ENCODE results near the gene TAS1R3.
A peak's percentile ranks its signal among the peaks of the same experiment; 100 is the strongest.
"Not testable (repeated sequence)": the region's sequence is repeated elsewhere in the genome, so short reads cannot be mapped to it uniquely, and the experiment has no call there.

Gene TAS1R3

DNA sequence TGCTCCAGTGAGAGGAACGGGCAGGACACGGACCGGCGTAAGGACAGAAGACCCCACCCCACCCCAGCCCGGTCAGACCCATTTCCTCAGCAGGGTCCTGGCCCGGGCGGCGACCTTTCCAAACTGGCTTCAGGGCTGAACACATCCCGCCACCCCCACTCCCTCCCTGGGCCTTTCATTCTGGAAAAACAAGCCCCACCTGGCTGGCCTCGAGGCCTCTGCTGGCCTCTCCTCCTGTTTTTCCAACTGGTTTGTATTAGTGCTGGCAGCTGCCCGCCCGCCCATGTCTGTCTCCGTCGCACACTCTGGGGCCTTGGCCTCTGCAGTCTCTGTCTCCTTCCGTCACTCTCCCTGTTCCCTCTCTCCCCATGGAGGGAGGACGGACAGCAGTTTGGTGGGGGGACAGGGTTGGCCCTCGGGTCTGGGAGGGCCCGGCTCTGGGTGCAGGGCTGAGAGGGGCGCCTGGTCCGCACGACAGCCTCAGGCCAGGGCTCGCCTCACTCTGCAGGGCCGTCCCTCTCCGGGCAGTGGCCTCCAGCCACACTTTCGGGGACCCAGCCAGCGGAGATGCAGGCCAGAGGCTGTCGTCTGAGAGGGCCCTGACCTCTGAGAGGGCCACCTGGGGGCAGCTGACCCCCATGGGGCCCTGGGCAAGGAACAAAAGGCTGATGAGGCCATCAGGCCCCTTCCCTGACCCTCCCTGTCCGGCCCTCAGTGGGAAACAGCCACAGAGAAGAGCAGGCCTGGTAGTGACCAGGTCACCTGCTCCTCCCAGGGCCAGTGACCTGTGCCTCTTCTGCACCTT lies 28.8 kb downstream of the TAS1R3 start:
- Histone ChIP-seq H3K27ac (peak overlapping the region in 20 of 21 experiments; percentile 54 to 97 (median 84)), H3K4me3 (peak overlapping the region in 1 of 7 experiments; percentile 4)

DNA sequence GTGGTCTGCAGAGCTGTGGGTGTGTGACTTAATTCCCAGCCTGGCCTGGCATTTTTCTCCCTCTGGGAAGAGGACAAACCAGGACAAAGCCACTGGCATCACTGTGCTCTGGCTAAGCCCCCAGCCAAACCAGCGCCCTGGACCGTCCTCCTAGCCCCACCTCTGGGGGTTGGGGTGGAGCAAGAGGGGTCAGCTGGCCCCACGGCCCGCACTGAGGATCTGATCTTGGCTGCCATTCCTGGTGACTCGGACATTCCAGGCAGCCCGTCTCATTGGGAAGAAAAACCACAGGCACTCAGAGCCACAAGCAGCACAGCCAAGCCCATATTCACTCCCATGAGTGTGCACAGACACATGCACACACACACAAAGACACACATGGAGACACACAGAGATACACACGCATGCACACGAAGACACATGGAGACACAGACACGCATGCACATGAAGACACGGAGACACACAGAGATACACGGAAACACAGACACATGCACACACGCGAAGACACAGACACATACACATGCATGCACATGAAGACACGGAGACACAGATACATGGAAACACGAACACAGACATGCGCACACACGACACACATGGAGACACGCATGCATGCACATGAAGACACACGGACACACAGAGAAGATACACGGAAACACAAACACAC lies 29.6 kb downstream of the TAS1R3 start:
- peak overlapping the region in 20 of 21 experiments; percentile 54 to 97 (median 84) for H3K27ac ChIP-seq

DNA sequence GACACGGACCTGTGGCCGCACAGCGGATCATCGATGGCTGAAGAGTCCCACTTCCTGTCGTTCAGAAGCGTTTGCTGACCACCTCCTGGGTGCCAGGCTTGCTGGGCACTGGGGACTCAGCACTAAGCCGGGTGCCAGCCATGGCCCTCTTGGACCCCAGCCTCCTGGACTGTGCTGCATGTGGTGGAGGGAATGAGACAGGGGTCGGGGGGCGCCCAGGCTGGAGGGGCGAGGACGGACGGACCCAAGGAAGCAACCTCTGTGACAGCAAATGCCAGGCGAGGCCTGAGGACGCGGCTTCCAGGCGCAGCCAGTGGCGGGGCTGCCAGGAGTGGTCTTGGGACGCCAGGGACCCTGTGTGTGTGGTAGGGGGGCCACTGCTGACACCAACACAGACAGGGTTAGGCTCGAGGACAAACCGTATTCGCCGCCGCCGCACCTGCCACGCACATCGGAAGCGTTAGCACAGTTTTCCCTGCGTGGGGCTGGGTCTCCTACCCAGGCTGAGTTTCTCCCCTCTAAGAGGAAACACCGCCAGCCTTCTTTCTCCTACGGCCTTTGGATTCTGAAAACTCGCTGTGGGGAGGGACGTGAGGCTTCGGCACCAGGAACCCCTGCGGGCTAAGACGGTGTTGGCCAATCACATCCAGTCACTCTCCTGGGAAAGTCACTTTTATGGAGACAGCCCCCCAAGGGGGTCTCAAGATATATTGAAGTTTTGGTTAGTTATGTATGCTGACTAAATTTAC lies 30.3 kb downstream of the TAS1R3 start:
- peak overlapping the region in 18 of 21 experiments; percentile 3 to 92 (median 70) for H3K27ac ChIP-seq
- H3K4me3 ChIP-seq, result no peak overlapping the region

More for the DNA sequence above, 29.6 kb downstream of the TAS1R3 start:
- no peak overlapping the region for H3K4me3 ChIP-seq

DNA sequence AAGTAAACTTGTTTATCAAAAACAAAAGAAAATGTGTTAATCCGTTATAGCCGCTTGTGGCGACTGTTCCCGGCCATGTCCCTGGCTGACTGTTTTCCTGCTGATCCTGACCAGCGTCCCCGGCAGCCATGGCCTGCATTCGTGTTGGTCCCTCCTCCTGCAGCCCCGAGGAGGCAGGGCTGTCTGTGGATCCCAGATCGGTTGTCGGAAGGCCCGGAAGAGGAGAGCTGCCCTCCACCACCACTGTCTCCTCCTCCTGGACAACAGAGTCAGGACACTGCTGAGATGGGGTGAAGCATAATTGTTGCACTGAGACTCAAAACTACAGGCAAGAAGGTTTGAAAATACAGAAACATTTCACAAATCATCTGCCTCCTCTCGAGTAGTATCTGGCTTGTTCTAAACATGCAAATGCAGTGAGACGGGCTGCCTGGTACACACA lies 30.9 kb downstream of the TAS1R3 start:
- no peak overlapping the region for H3K4me3 ChIP-seq
- H3K27ac ChIP-seq, result peak overlapping the region in 16 of 21 experiments; percentile 3 to 92 (median 72)

DNA sequence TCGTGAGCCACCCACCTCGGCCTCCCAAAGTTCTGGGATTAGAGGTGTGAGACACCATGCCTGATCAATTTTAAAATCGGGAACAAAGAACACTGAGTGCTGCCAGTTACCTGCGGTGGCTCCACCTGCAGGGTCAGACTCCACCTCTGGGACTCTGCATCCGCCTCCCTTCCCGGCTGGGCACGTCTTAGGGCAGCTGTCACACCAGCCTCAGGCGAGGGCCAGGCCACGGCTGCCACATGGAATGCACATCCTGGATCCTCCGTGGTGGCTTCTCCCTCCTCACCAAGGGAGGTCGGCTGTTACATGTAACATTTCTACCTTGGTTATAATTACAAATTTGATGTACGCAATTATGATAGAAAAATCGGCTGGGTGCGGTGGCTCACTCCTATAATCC lies 33.2 kb downstream of the TAS1R3 start:
- H3K27ac ChIP-seq, result no peak overlapping the region
- H3K4me3 ChIP-seq, result no peak overlapping the region

DNA sequence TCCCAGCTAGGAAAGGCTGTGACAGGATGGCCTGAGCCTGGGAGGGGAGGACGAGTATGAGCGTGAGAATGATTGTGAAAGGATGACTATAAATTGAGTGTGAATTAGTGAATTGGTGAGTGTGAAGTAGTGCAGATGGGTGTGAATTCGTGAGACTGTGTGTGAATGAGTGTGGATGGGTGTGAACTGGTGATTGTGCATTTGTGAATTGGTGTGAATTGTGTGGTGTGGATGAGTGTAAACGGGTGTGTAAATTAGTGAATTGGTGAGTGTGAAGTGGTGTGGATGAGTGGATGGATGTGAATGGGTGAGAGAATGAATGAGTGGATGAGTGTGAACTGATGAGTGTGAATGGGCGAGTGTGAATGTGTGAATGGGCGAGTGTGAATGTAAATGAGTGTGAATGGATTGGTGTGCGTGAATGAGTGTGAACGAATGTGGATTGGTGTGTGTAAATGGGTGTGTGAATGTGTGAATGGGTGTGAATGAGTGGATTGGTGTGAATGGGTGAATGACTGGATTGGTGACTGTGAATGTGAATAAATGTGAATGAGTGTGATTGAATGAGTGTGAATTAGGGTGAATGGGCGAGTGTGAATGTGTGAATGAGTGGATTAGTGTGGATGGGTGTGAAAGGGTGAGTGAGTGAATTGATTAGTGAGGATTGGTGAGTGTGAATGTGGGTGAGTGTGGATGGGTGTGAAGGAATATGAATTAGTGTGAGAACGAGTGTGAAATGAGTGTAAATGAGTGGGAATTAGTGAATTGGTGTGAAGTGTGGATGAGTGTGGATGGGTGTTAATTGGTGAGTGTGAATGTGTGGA lies 35.0 kb downstream of the TAS1R3 start:
- no peak overlapping the region for H3K27ac ChIP-seq

DNA sequence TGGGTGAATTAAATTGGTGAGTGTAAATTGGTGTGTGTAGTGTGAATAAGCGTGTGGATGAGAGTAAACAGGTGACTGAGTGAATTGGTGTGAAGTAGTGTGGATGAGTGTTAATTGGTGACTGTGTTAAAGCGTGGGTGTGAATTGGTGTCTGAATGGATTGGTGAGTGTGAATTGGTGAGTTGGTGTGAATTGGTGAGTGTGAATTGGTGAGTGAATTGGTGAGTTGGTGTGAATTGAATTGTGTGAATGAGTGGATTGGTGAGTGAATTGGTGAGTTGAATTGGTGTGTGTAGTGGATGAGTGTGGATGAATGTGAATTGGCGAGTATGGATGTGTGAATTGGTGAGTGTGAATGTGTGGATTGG lies 35.6 kb downstream of the TAS1R3 start:
- H3K4me3 ChIP-seq, result no peak overlapping the region

More for the DNA sequence above, 35.0 kb downstream of the TAS1R3 start:
- H3K4me3 ChIP-seq, result no peak overlapping the region

DNA sequence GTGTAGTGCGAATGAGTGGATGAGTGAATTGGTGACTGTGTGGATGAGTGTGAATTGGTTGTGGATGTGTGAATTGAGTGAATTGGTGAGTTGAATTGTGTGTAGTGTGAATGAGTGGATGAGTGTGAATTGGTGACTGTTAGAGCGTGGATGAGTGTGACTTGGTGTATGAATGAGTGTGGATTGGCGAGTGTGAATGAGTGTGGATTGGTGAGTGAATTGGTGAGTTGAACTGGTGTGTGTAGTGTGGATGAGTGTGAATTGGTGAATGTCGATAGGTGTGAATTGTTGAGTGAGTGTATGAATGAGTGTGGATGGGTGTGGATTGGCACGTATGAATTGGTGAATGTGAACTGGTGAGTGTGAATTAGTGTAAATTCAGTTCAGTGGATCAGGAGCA lies 36.2 kb downstream of the TAS1R3 start:
- H3K4me3 ChIP-seq, result no peak overlapping the region
- H3K27ac ChIP-seq, result no peak overlapping the region

More for the DNA sequence above, 35.6 kb downstream of the TAS1R3 start:
- no peak overlapping the region for H3K27ac ChIP-seq

DNA sequence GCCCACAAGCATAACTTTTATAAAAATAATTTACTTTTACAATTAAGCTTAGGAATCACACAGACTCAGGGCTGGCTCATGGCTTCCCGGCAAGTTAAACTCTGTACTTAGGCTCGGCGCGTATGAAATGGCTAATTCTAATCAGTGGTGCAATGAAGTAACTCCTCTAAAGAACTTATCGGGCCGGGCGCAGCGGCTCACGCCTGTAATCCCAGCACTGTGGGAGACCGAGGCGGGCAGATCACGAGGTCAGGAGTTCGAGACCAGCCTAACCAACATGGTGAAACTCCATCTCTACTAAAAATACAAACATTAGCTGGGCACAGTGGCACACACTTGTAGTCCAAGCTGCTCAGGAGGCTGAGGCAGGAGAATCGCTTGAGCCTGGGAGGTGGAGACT lies 39.0 kb downstream of the TAS1R3 start:
- H3K4me3 ChIP-seq, H3K27ac ChIP-seq: not testable (repeated sequence)

DNA sequence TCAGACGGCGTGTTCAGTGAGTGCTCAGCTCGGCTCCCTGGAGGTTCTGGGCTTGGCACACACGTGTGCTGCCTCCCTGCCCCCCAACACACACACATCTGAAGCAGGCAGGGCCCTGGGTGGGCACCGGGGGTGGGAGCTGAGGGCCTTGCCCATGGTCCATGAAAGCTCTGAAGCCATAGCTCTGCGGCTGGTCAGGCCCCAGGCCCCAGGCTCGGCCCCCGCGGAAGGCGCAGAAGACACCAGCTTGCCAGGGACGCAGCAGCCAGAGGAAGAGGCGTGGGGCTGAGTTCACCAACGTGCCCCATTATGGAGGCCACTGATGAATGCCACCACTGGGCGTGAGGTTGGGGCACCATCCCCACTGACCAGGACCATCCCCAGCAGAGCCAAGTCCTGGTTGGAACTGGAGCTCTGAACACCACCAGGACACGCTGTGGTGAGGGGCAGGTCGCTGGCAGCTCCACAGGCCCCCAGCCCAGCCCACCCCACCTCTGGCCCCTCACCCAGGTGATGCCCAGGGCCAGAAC lies 39.8 kb downstream of the TAS1R3 start:
- Histone ChIP-seq H3K27ac (peak overlapping the region in 1 of 21 experiments; percentile 35), H3K4me3 (no peak overlapping the region)

DNA sequence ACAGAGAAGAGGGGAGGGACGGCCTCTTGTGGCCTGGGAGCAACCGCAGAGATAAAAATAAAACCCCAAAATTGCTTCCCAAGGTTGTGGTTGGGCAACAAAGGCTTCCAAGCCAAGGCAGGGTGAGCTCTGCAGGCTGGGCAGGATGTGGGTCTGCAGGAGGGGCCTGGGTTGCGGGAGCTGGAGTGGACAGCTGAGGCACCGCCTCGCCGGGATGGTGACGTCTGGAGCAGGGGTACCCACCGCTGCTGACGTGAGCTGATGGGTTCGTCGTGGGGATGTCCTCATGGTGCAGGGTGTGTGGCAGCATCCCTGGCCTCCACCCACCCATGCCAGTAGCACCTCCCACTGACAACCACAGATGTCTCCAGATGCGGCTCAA lies 40.3 kb downstream of the TAS1R3 start:
- peak overlapping the region in 3 of 21 experiments; percentile 1 to 35 (median 27) for H3K27ac ChIP-seq
- no peak overlapping the region for H3K4me3 ChIP-seq

DNA sequence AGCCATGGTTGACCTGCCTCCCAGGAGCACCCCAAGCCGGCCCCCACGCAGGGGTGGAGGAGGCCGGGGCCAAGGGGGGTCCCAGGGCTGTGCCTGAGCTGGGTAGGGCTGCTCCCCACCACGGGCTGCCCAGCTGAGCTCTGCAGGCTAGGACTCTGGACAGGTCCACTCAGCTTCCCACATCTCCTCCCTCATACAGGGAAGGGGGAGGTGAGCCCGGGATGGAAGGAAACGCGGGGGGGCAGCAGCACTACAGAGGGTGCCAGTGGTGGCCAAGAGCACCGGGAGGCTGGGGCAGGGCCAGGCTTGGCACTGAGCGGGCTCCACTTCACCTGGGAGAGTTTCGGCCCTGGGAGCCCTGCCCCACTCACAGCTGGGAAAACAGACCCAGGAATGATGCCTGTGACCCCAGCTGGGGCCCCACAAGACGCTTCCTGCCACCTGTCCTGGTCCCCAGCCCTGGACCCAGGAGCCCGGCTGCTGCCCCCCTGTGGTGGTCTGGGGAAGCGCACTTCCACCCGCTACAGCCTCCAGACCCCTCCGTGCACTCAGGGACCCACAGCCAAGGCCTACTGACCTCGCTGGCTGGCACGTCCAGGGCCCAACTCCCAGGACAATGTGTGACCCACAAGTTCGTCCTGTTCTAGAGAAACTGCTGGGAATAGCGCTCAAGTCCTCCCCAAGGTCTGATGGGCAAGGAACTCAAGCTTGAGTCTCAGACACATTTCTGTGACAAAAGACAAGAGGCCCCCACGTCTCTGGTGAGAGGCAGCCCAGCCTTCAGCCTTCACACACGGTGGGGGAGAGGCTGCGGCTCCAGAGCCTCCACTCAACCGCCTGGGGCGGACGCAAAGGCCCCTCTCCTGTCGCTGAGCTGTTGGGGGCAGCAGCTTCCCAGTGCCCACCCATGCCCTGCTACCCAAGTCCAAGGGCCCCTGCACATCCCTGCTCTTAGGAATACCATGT lies 40.9 kb downstream of the TAS1R3 start:
- peak overlapping the region in 5 of 21 experiments; percentile 1 to 62 (median 35) for H3K27ac ChIP-seq
- H3K4me3 ChIP-seq, result no peak overlapping the region

DNA sequence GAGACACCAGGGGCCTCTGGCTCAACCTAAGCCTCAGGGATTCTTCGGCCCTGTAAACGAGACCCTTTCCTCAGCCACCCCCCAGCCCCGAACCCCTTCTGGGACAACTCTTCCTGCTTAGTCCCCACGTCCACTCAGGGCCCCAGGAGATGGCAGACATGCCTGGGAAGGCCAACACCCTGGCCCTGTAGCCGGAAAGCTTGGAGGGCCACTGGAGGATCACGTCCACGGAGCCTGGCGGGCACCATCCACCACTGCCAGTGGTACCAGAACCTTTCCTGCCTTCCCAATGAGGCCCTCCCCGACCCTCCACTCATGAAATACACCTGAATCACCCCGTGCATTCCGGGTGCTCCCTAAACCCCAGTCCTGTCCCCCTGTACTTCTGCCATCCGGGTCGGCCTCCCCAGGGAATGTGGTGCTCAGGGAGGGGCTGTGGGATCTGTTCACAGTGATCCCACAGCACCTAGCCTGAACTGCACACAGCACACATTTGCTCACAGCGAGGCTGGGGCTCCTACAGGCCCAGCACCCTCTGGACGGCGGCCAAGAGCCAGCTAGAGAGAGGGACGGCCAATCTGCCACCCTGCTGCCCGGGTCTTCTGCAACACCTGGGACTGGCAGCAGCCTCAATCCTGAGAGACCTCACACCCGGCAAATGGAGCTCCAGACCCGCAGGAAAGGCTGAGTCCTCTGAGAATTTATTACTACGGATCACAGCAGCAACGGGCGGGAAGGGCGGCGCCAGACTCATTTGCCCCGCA lies 42.2 kb downstream of the TAS1R3 start:
- peak overlapping the region in 2 of 21 experiments; percentile 62 to 96 for H3K27ac ChIP-seq
- H3K4me3 ChIP-seq, result peak overlapping the region in 4 of 7 experiments; percentile 75 to 97 (median 94)

DNA sequence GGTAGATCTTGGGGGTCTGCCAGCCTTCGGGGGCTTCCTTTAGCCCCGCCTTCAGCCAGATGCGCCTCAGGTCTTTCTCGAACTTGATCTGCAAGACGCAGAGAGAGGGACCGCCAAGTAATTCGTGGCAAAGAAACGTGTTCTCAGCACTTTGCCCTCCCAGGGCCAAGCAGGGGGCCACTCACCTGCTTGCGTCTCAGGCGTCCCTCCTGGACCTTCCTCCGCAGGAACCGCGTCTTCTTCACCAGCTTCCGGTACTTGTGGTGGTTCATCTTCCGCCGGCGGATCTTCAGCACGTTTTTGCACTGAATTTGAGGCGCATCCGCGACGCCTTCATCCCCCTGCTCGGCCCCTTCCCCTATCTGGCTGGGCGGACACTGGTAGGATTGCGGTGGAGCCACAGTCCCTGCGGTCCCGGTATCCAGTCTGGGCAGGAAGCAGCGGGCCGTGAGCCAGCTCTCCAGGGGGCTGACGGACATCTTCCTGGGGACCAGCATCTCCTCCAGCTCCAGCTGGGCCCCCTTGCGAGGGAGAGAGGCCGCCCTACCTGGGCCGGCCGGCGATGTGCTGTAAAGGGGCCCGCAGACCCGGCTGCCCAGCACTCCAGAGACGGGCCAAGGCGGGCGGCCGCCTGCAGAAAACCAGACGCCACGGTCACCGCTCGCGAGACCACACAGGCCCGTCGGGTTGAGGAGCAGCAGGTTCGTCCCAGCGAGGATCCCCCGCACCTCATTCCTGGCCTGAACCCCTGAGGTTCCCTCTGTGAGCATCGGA lies 42.9 kb downstream of the TAS1R3 start:
- H3K4me3 ChIP-seq, result peak overlapping the region; percentile 75 to 97 (median 89)
- H3K27ac ChIP-seq, result peak overlapping the region in 20 of 21 experiments; percentile 77 to 99 (median 96)

DNA sequence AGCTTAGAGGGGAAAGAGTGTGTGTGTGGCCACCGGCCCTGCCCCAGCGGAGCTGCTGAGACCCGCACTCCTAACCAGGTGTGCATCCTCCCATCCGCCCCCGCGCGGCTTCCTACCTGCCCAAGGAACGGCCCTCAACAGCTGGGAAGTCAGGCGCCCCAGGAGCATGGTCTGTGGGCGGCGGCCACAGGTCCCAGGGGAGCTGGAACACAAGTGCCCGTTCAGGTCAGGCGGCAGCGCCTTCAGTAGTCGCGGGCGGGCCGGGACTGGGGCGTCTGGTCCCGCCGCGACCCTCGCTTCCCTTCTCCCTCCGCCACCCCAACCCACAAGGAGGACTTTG lies 43.5 kb downstream of the TAS1R3 start:
- H3K27ac ChIP-seq, result peak overlapping the region; percentile 75 to 99 (median 96)
- H3K4me3 ChIP-seq, result peak overlapping the region; percentile 75 to 97 (median 89)

DNA sequence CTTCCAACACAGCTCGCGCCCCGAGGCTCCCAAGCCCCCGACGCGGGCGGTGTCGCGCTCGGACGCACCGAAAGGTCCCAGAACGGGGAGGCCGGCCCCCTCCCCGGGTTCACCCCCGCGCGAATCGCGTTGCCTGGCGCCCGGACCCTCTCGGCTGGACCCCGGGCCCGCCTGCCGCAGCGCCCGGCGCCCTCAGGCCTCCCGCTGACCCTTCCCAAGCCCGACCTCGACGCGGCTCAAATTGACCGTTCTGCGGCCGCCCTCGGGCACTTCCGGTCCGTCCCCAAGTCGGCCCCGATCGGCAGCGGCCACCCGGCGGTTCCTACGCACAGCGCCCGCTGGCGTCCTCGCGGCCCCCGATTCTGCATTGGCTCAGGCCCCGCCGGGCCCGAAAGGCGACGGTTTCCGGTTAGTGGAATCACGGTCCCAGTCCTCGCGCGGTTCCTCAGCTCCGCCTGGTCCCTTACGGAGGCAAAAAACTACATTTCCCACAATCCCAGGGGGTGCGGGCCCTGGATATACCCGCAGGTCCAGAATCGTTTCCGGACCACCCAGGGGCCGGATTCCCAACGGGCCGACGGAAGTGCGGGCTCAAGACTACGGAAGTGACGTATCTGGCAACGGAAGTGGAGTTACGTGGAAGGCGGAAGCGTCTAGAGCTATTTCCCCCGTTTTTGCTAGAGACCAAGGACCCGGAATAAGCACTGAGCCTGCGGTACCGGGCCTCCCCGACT lies 44.0 kb downstream of the TAS1R3 start, which contains the start of gene AURKAIP1:
TSS of gene AURKAIP1 (minus strand) at position 279 of the 734 bp plus-strand sequence. CDS start 451 bp downstream, outside the sequence.
- peak within 1 kb of the TSS; percentile 75 to 99 (median 96) for H3K27ac ChIP-seq
- peak within 1 kb of the TSS; percentile 75 to 97 (median 89) for H3K4me3 ChIP-seq

Data from skin epidermis (tissue), 12 donors.